NB4 (cell line): ENCODE results near the gene SLC6A19.

ENCODE experiments used
- MYC ChIP-seq: IDR thresholded peaks from 2 replicates; pipeline ENCODE4 v1.6.1; 2011; ENCODE audit warnings: low read depth, low read length
- POLR2A ChIP-seq: IDR thresholded peaks from 2 replicates; pipeline ENCODE4 v1.6.1; 2011; ENCODE audit warnings: mild to moderate bottlenecking; ENCODE audit not compliant: insufficient read length; ENCODE audit errors: extremely low read depth
- TF ChIP-seq, protein P1 (sequence below): IDR thresholded peaks from one replicate; pipeline ENCODE4 v1.5.1; 2012; ENCODE audit warnings: low read depth, low read length
- TF ChIP-seq, protein P2 (sequence below): IDR thresholded peaks from 2 replicates; pipeline ENCODE4 v1.6.1; 2011; ENCODE audit warnings: low read depth, low read length

DNA sequence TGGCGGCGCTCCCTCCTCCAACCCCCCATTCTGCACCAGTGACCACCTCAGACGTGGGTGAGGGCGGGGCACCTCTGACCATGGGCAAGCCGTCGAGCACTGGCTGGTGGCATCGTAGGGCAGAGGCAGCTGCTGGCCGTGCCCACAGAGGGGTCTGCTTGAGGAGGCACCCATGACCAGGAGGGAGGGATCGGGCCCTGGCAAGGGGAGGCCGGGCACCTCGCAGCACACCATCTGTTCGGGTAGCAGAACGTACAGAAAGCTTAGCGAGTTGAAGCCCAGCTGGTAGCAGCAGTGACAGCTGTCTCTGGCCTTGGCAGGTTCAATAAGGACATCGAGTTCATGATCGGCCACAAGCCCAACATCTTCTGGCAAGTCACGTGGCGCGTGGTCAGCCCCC lies 19.4 kb downstream of the SLC6A19 start:
- TF ChIP-seq, protein P1, sequence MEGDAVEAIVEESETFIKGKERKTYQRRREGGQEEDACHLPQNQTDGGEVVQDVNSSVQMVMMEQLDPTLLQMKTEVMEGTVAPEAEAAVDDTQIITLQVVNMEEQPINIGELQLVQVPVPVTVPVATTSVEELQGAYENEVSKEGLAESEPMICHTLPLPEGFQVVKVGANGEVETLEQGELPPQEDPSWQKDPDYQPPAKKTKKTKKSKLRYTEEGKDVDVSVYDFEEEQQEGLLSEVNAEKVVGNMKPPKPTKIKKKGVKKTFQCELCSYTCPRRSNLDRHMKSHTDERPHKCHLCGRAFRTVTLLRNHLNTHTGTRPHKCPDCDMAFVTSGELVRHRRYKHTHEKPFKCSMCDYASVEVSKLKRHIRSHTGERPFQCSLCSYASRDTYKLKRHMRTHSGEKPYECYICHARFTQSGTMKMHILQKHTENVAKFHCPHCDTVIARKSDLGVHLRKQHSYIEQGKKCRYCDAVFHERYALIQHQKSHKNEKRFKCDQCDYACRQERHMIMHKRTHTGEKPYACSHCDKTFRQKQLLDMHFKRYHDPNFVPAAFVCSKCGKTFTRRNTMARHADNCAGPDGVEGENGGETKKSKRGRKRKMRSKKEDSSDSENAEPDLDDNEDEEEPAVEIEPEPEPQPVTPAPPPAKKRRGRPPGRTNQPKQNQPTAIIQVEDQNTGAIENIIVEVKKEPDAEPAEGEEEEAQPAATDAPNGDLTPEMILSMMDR, result no peak
- TF ChIP-seq POLR2A (no peak), MYC (no peak)
- TF ChIP-seq, protein P2, sequence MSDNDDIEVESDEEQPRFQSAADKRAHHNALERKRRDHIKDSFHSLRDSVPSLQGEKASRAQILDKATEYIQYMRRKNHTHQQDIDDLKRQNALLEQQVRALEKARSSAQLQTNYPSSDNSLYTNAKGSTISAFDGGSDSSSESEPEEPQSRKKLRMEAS, result no peak
